Epithelial cell of proximal tubule (primary cell): ENCODE data around the gene ALDOB. TPM values are rescaled to one million over a fixed set of nuclear protein-coding genes. Genes with fewer than 3 reads are reported as not detected.

ENCODE experiments used
- DNase-seq: peaks from one replicate; pipeline ENCODE4 v3.0.0-alpha.2; 2011; ENCODE audit warnings: low read depth
- H3K4me3 ChIP-seq: 2 replicates; pipeline ENCODE4 v1.5.1; 2011; ENCODE audit warnings: low read depth, mild to moderate bottlenecking, low read length
- CTCF ChIP-seq: conservative IDR thresholded peaks from 2 replicates; pipeline ENCODE4 v1.5.1; 2012; ENCODE audit warnings: low read depth, mild to moderate bottlenecking, low read length
- total RNA-seq: library from RNA; depleted of rRNA; stranded (reverse); fragments of >200 nt; gene quantifications from 2 replicates; pipeline ENCODE4 v1.2.3, GENCODE V29; 2015

ALDOB gene
- total RNA-seq, 1 donor from 2014 or later = not detected

- no peak for DNase-seq
- no peak for TF ChIP-seq CTCF
- H3K4me3 ChIP-seq = no peak overlapping the region
Observed at GRCh38 chr9:101429736-101430135, 5.8 kb downstream of the ALDOB start.

- TF ChIP-seq CTCF = no peak
- no peak for DNase-seq
Observed at GRCh38 chr9:101428909-101429308, 6.7 kb downstream of the ALDOB start.

GRCh38 chr9:101427957-101428655, 7.5 kb downstream of the ALDOB start:
- DNase-seq = no peak
- TF ChIP-seq CTCF = no peak
- no peak overlapping the region for H3K4me3 ChIP-seq

More at GRCh38 chr9:101428909-101429308, 6.7 kb downstream of the ALDOB start:
- no peak overlapping the region for H3K4me3 ChIP-seq

DNA sequence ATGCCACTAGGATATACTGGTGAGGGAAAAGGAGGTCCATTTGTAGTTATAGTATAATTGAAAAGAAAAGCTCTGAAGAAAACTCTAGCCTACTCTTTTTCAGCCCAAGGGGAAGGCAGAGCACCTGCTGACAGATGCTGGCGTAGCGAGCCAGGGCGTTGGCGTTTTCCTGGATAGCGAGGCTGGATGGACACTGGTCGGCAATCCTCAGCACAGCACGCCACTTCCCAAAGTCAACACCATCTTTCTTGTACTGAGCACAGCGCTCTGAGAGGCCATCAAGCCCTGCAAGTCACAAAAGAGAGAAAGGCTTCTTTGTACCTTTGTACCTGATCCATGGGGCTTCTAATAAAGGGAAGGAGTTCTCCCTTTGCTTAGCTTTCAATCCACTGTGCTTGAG, 8.2 kb downstream of the ALDOB start:
- DNase-seq = no peak
- H3K4me3 ChIP-seq = no peak overlapping the region
- TF ChIP-seq CTCF = no peak

DNA sequence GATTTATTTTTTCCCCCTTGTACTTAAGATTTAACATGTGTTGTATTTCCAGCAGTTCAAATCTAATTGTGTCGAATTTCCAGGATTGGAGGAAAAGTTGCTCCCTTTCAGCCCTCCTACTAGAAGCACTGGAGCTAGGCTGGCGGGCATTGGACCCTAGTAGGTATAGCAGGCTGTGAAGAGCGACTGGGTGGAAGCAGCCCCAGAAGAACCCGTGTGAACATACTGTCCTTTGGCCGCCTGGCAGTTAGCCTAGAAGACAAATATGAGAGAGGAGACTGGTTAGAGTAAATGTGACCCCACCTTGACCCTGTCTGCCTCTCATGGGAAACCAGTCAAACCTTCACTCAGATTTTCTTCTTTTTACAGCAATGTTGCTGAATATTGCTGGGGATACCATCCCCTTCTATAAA, 13.9 kb downstream of the ALDOB start:
- TF ChIP-seq CTCF = no peak
- no peak for DNase-seq
- no peak overlapping the region for H3K4me3 ChIP-seq

DNA sequence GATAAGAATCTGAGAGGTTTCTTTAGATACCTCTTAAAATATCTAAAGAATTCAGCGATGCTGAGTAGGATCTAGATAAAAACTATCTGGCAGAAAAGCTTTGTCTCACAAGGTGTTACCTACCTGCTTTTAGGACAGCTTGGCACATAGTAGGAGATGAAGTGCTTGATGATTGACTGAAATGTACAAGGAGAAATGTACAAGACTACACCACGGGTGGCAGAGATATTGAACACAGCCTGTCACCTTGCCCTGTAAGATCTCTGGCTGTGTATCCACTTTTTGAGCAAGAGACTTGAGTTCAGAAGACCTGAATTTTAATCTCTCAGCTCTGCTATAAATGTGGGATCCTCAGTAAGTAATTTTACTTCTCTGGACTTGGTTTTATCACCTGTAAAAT, 15.7 kb downstream of the ALDOB start:
- no peak for TF ChIP-seq CTCF

More for the DNA sequence above, 15.7 kb downstream of the ALDOB start:
- H3K4me3 ChIP-seq = no peak overlapping the region
- no peak for DNase-seq
